Spleen (tissue), 11 donors: ENCODE data around the gene CACNB2. TPM values are rescaled to one million over a fixed set of nuclear protein-coding genes. Genes with fewer than 3 reads are reported as not detected.

ENCODE experiments used
- DNase-seq: peaks from one replicate; pipeline ENCODE4 v3.0.0-alpha.2; 2020
- H3K27ac ChIP-seq, 8 donors: fragments of 200-600 bp; sonication (generic) in 7 of 8; 1 replicate in 4 of 8; 2 replicates in 4 of 8; pipeline versions ENCODE4 v1.5.0 to v1.8.0; 2016 to 2021; ENCODE audit warnings: inconsistent platforms in 4 of 8, mild to moderate bottlenecking in 4 of 8, moderate library complexity in 1 of 8
- H3K27me3 ChIP-seq, 7 donors: fragments of 200-600 bp; sonication (generic) in 6 of 7; replicated peaks in 1 of 7; 1 replicate in 4 of 7; 2 replicates in 3 of 7; pipeline versions ENCODE4 v1.5.0 to v1.8.0; 2016 to 2021; ENCODE audit warnings: inconsistent platforms in 3 of 7, mild to moderate bottlenecking in 1 of 7
- H3K36me3 ChIP-seq, 6 donors: fragments of 200-600 bp; sonication (generic) in 5 of 6; 1 replicate in 4 of 6; 2 replicates in 2 of 6; pipeline versions ENCODE4 v1.5.0 to v1.8.0; 2016 to 2021; ENCODE audit warnings: inconsistent platforms in 2 of 6
- H3K4me1 ChIP-seq, 6 donors: fragments of 200-600 bp; sonication (generic) in 5 of 6; 1 replicate in 3 of 6; 2 replicates in 3 of 6; pipeline versions ENCODE4 v1.5.0 to v1.8.0; 2016 to 2021; ENCODE audit warnings: inconsistent platforms in 3 of 6
- H3K4me3 ChIP-seq, 8 donors: fragments of 200-600 bp; sonication (generic) in 7 of 8; 1 replicate in 4 of 8; 2 replicates in 4 of 8; pipeline versions ENCODE4 v1.5.0 to v1.8.0; 2016 to 2021; ENCODE audit warnings: inconsistent platforms in 4 of 8, mild to moderate bottlenecking in 4 of 8, moderate library complexity in 2 of 8
- H3K9me3 ChIP-seq, 8 donors: fragments of 200-600 bp; sonication (generic) in 7 of 8; 1 replicate in 4 of 8; 2 replicates in 4 of 8; pipeline versions ENCODE4 v1.5.0 to v1.8.0; 2016 to 2021; ENCODE audit warnings: inconsistent platforms in 4 of 8
- POLR2A ChIP-seq, 3 donors: fragments of 450-650 bp; IDR thresholded peaks; one replicate each; pipeline ENCODE4 v1.5.1; 2017; ENCODE audit warnings: antibody characterized with exemption in 3 of 3, mild to moderate bottlenecking in 1 of 3
- POLR2AphosphoS5 ChIP-seq, 3 donors: sonication (generic); formaldehyde crosslinking; IDR thresholded peaks; one replicate each; pipeline ENCODE4 v1.5.1; 2017; ENCODE audit warnings: antibody characterized with exemption in 3 of 3
- WGBS, 5 donors: extraction: QIAGEN DNeasy Blood & Tissue Kit in 3 of 5; methylation state at CpG; one replicate each; pipeline versions ENCODE4 v1.1.5 to v1.1.7; 2013 to 2018; 5-methylcytosine and 5-hydroxymethylcytosine counted together
- intact Hi-C: fragments of 100-400 bp; cut with DNase I; formaldehyde crosslinking; loops from one replicate; pipeline ENCODE4 v1.15.0; 2023; ENCODE audit warnings: low total_unique reads
- polyA plus RNA-seq, 3 donors: library from polyadenylated mRNA; stranded (reverse); fragments of 200-250 nt; gene quantifications; one replicate each; pipeline ENCODE4 v1.2.1, GENCODE V29; 2013
- total RNA-seq, 7 donors: library from RNA; depleted of rRNA in 3 of 7; stranded (reverse); fragments of >200 nt in 3 of 7; fragmentation: NEBNext Ultra II Directional in 4 of 7; extraction: Animal tissue kit (Norgen Biotek cat#: 25700) in 4 of 7; gene quantifications; one replicate each; pipeline versions ENCODE4 v1.1.0 to v1.2.1, GENCODE V29; 2016 to 2021
- TF ChIP-seq, protein P1 (sequence below), 11 experiments: fragments of 200-600 bp in 7 of 11; fragments of 450-650 bp in 4 of 11; sonication (generic) in 4 of 11; IDR thresholded peaks in 8 of 11; conservative IDR thresholded peaks in 3 of 11; 1 replicate in 7 of 11; 2 replicates in 4 of 11; pipeline versions ENCODE4 v1.4.0 to v1.8.0; 2016 to 2021; ENCODE audit warnings: antibody characterized with exemption in 11 of 11, inconsistent platforms in 4 of 11, mild to moderate bottlenecking in 1 of 11
- donor health status: healthy with polysubstance abuse.
- donor health status: DM: no; HTN: no; CAD: no; lungs with moderate emphysema.
- donor health status: DM: no; HTN: no; CAD: no.
- donor health status: Bipolar disorder and iron deficiency.
- donor health status: healthy.
- donor health status: DM: no; HTN: no; CAD: no.
- donor health status: DM: yes; HTN: yes; CAD: no.

The CACNB2 gene
- total and polyA plus RNA-seq, 10 donors = 0.17 to 0.79 (median 0.44) TPM; not detected in 1

DNA sequence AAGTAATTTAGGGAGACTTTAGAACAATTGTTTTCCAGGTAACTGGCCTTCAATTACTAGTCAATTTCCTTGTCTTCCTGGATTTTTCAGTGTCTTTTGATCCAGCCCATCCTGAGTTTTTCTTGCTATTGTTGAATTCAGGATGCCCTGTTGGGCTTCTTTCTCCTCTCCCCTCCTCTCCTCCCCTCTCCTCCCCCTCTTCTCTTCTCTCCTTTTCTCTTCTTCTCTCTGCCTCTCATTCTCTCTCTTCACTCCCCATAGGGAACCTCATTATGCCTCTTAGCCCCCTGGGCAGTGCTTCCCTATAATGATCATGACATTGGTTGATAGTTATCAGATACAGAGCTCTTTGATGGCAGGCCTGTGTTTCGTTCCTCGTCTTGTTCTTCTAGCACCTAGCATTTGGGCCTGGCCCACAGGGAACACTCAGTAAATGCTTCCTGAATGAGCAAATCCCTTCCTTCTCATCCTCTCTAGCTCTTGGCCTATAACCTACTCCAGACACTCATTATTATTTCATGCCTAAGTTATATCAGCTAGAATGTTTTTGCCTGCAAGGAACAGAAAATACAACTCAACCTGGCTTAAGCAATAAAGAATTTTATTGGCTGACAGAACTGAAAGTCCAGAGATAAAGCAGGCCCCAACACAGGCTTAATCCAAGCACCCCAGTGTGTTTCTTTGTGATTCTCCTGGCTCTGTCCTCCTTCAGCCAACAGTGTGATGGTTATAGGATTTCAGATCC lies 56.8 kb downstream of the CACNB2 start:
- TF ChIP-seq, protein P1, sequence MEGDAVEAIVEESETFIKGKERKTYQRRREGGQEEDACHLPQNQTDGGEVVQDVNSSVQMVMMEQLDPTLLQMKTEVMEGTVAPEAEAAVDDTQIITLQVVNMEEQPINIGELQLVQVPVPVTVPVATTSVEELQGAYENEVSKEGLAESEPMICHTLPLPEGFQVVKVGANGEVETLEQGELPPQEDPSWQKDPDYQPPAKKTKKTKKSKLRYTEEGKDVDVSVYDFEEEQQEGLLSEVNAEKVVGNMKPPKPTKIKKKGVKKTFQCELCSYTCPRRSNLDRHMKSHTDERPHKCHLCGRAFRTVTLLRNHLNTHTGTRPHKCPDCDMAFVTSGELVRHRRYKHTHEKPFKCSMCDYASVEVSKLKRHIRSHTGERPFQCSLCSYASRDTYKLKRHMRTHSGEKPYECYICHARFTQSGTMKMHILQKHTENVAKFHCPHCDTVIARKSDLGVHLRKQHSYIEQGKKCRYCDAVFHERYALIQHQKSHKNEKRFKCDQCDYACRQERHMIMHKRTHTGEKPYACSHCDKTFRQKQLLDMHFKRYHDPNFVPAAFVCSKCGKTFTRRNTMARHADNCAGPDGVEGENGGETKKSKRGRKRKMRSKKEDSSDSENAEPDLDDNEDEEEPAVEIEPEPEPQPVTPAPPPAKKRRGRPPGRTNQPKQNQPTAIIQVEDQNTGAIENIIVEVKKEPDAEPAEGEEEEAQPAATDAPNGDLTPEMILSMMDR (IDR thresholded peaks at IDR 0.05 in 8 of 11, conservative IDR thresholded peaks at IDR 0.05 in 3 of 11) = no peak
- TF ChIP-seq POLR2AphosphoS5 (IDR thresholded peaks at IDR 0.05) (no peak), POLR2A (IDR thresholded peaks at IDR 0.05) (no peak)
- Histone ChIP-seq H3K27ac (no peak overlapping the region), H3K27me3 (no peaks in the 10 kb centered on the region), H3K4me3 (no peak overlapping the region), H3K9me3 (no peaks in the 10 kb centered on the region), H3K4me1 (no peaks in the 10 kb centered on the region), H3K36me3 (no peaks in the 10 kb centered on the region)
- 88 to 95% (median 90%) methylated on average over 2 of the region's 2 CpGs for WGBS, 5 donors
- DNase-seq = no peak
- intact Hi-C loops = no loop called here

DNA sequence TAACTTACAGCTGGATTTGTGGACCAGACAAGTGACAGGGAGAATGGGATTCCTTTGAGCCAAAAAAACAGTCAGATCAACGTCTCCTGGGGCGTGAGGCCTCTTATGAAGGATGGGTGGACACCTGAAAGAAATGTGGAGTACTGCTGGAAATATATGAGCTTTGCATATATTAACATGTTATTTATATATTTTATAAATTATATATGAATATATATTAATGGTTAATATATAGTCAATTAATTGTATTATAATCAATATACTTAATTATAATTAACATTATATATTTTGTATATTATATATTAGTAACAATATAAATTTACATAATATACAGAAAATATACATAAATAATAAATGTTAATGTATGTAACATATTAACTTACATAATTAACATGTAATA lies 57.5 kb downstream of the CACNB2 start:
- no peaks in the 10 kb centered on the region for H3K4me1 ChIP-seq
- TF ChIP-seq, protein P1 (IDR thresholded peaks at IDR 0.05 in 8 of 11, conservative IDR thresholded peaks at IDR 0.05 in 3 of 11) = no peak
- TF ChIP-seq POLR2A (IDR thresholded peaks at IDR 0.05) = no peak
- TF ChIP-seq POLR2AphosphoS5 (IDR thresholded peaks at IDR 0.05) = no peak
- no peak overlapping the region for H3K27ac ChIP-seq
- H3K27me3 ChIP-seq = no peaks in the 10 kb centered on the region
- DNase-seq = no peak
- intact Hi-C loops = no loop called here
- H3K9me3 ChIP-seq = no peaks in the 10 kb centered on the region
- H3K36me3 ChIP-seq = no peaks in the 10 kb centered on the region
- H3K4me3 ChIP-seq = no peak overlapping the region
- 83 to 98% (median 97%) methylated on average over 2 of the region's 2 CpGs for WGBS, 5 donors

DNA sequence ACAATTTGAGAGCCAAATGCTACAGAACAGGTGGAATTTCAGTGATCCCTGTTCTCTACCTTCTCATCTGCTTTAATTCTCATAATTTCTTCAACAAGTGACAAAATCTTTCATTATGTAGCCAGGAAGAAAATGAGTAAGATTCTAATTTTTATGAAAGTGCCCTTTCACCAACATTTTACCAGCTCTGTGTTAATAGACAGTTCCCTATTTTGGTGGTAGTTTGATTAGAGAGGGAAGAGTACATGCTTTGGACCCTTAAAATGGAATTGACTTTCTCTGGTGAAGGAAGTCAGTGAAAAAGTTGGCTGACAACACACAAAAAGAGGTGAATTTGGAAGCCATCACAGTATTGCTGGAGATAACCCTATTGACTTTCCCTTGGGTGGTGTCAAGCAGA lies 61.7 kb downstream of the CACNB2 start:
- H3K36me3 ChIP-seq = no peaks in the 10 kb centered on the region
- H3K4me1 ChIP-seq = no peaks in the 10 kb centered on the region
- intact Hi-C loops = no loop called here
- no peak overlapping the region for H3K4me3 ChIP-seq
- H3K27me3 ChIP-seq = no peaks in the 10 kb centered on the region
- TF ChIP-seq POLR2A (IDR thresholded peaks at IDR 0.05) (no peak), POLR2AphosphoS5 (IDR thresholded peaks at IDR 0.05) (no peak)
- TF ChIP-seq, protein P1 (IDR thresholded peaks at IDR 0.05 in 8 of 11, conservative IDR thresholded peaks at IDR 0.05 in 3 of 11) = no peak
- DNase-seq = no peak
- H3K27ac ChIP-seq = no peak overlapping the region
- no peaks in the 10 kb centered on the region for H3K9me3 ChIP-seq

DNA sequence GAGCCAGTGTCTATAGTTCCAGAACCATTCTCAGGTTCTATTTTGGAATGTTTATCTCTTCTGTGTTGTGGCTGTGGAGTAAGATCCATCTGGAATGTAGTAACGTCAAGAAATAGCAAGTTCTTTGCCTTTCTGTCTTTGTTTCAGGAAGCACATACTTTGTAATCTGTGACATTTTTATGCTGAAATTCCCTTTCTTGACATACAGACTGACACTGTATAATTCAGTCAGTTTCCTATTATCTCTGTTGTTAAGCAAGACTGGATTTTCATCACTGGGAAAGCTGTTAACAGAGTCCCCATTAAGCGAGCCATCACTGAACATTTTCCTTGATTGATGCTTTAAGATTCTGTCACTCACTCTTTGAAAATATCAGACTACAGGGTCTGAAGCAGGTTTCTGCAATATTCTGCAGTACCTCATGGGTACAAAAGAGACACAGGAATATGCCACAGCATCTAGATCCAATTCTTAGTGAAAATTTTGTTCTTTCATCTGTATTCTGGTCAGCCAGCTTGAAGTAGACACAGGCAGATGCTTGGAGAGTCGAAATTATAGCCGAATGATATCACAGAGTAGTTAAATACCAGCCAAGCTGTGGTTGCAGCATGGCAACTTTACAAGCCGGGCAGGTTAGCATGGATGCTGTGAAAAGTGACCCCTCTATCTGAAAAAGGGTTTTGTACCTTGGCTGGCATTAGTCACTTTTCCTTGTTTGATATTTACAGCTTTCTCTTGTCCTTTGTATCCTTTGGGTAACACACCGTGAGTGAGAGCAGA lies 62.6 kb downstream of the CACNB2 start:
- DNase-seq = no peak
- H3K27me3 ChIP-seq = no peaks in the 10 kb centered on the region
- TF ChIP-seq, protein P1 (IDR thresholded peaks at IDR 0.05 in 8 of 11, conservative IDR thresholded peaks at IDR 0.05 in 3 of 11) = no peak
- TF ChIP-seq POLR2AphosphoS5 (IDR thresholded peaks at IDR 0.05) = no peak
- TF ChIP-seq POLR2A (IDR thresholded peaks at IDR 0.05) = no peak
- no peaks in the 10 kb centered on the region for H3K4me1 ChIP-seq
- no peak overlapping the region for H3K27ac ChIP-seq
- intact Hi-C loops = no loop called here
- no peak overlapping the region for H3K4me3 ChIP-seq
- H3K36me3 ChIP-seq = no peaks in the 10 kb centered on the region
- no peaks in the 10 kb centered on the region for H3K9me3 ChIP-seq
- WGBS, 5 donors = 62 to 76% (median 66%) methylated on average over 6 of the region's 6 CpGs
